Measurements from ENCODE around the gene CBLC.
"Not testable (repeated sequence)": the region's sequence is repeated elsewhere in the genome, so short reads cannot be mapped to it uniquely, and the experiment has no call there.

GRCh38 chr19:44834399-44834798, 56.7 kb downstream of the CBLC start:
- not testable (repeated sequence) for TF ChIP-seq POLR2A, CTCF (IDR thresholded peaks at IDR 0.05)
